HFF-Myc (cell line): ENCODE measurements around the gene CBX7.

ENCODE experiments used
- DNase-seq: peaks from one replicate; pipeline ENCODE4 v3.0.0-alpha.2; 2011; ENCODE audit warnings: low read depth; ENCODE audit errors: extremely low read depth
- H3K4me3 ChIP-seq: replicated peaks from 2 replicates; pipeline ENCODE4 v1.5.1; 2011; ENCODE audit warnings: low read depth, mild to moderate bottlenecking, control low read depth, low read length
- TF ChIP-seq, protein P1 (sequence below): IDR thresholded peaks from 2 replicates; pipeline ENCODE4 v1.5.1; 2012; ENCODE audit warnings: mild to moderate bottlenecking, low read depth, low read length, control low read depth; ENCODE audit errors: missing control alignments

CBX7 gene

DNA sequence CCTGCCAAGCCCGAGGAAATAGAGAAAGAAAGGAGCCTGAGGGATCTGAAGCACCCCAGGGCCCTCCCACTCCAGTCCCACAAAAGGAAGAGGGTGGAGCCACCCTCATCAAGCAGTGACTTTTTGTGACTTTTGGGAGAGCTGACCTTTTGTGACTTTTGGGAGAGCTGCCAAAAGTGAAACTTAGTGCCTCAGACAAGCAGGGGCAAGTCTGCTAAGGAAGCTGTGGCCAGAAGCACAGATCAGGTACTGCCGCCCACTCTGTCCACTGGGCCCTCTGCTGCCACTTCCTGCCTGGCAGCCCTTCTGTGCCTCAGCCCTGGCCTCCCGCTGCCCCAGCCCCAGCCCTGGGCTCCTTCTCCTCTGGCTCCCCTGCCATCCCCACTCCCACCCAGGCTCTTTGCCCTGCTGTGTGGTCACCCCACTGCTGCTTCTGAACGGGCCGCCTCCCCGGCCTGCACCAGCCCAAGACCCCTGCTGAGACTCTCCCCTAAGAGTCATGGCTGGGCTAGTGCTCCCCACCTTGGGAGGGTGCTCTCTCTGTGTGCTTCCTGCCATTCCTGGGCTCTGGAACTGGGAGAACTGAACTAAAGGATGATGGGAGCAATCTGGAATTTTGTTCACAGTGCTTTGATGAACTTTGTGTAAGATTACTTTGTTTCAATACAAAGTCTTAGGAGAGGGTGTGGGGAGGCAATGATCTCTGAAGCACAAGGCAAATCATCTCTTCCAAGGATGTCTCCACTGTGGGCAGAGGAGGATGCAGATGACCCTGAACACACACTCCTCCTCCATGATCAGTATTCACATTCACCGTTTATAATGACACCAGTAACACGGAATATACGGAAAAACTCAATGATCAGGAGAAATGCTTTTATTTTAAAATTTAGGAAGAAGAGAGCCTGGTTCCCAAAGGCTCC, 55.1 kb downstream of the CBX7 start, which contains the start of gene APOBEC3H:
APOBEC3H (plus strand) TSS at position 147 of the 923 bp plus-strand sequence. CDS start 3,035 bp downstream, outside the sequence.
- no peak within 1 kb of the TSS for H3K4me3 ChIP-seq
- peak; percentile 44 for DNase-seq
- TF ChIP-seq, protein P1, sequence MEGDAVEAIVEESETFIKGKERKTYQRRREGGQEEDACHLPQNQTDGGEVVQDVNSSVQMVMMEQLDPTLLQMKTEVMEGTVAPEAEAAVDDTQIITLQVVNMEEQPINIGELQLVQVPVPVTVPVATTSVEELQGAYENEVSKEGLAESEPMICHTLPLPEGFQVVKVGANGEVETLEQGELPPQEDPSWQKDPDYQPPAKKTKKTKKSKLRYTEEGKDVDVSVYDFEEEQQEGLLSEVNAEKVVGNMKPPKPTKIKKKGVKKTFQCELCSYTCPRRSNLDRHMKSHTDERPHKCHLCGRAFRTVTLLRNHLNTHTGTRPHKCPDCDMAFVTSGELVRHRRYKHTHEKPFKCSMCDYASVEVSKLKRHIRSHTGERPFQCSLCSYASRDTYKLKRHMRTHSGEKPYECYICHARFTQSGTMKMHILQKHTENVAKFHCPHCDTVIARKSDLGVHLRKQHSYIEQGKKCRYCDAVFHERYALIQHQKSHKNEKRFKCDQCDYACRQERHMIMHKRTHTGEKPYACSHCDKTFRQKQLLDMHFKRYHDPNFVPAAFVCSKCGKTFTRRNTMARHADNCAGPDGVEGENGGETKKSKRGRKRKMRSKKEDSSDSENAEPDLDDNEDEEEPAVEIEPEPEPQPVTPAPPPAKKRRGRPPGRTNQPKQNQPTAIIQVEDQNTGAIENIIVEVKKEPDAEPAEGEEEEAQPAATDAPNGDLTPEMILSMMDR, result no peak

DNA sequence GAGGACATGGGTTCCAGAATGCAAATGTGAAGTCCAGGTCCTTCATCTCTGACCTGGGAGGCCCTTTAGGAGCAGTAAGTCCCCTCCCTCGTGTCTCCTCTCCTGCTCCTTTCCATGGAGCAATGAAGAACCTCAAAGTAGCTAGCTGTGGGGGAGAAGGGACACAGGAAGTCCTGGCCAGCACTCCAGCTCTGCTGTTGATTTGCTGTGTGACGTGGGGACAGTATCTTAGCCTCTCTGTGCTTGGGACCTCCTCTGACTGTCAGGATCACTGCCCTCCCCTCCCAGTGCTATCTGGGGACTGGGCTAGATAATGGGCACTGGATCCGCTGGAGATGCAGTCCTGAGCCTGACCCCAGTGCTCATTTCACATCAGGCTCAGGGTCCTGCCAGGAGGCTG, 56.5 kb downstream of the CBX7 start:
- no peak overlapping the region for H3K4me3 ChIP-seq
- TF ChIP-seq, protein P1, result no peak
- DNase-seq, result no peak

- TF ChIP-seq, protein P1, result no peak
- H3K4me3 ChIP-seq, result no peak overlapping the region
- DNase-seq, result no peak
These were observed 57.6 kb downstream of the CBX7 start for GRCh38 chr22:39094717-39095389.

- H3K4me3 ChIP-seq, result no peak overlapping the region
- TF ChIP-seq, protein P1, result no peak
- DNase-seq, result no peak
These were observed 60.2 kb downstream of the CBX7 start for GRCh38 chr22:39092111-39092862.

DNA sequence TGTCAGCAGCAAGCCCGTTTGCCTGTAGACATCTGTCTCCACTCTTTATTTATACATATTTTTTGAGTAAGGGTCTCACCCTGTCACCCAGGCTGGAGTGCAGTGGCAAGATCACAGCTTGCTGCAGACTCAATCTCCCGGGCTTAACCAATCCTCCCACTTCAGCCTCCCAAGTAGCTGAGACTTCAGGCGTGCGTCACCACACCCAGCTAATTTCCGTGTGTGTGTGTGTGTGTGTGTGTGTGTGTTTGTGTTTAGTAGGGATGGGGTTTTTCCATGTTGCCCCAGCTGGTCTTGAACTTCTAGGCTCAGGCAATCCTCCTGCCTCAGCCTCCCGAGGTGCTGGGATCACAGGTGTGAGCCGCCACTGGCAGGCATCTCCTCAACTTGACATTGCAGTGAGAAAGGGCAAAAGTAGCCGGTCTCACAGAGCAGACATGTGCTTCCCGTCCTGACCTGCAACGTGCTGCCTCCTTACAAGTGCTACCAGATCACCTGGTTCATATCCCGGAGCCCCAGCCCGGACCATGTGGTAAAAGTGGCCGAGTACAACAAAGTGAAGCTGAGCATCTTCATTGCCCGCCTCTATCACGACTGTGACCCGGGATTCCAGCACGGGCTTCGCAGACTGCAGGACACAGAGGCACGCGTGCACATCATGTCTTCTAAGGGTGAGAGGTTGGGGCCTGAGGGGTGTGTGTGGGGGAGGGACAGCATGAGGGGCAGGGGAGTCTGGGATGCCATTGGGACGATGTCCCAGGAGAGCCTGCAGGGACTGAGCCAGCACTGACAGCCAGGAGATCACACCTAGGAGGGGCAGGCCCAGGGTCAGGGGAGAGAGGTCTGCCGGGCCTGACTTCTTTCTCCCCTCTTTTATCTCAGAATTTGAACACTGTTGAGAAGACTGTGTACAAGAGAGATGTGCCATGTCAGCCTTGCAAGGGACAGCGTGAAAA, 61.1 kb downstream of the CBX7 start:
- no peak overlapping the region for H3K4me3 ChIP-seq
- no peak for DNase-seq
- TF ChIP-seq, protein P1, result no peak
